HL-60/S4 treated with retinoic acid at 250 ng/mL for 4 days and 3 days (cell line): Measurements from ENCODE around the gene SLC38A11.
"Not testable (repeated sequence)": the region's sequence is repeated elsewhere in the genome, so short reads cannot be mapped to it uniquely, and the experiment has no call there.

Experiments used
- in situ Hi-C: fragments of 300-500 bp; cut with MboI; formaldehyde crosslinking; loops from 2 replicates; pipeline ENCODE4 v1.7.0; 2022; ENCODE audit warnings: low sequenced_read_pairs

Gene SLC38A11

GRCh38 chr2:164882276-164882675 lies 73.0 kb downstream of the SLC38A11 start:
- in situ Hi-C loops: no loop called here

DNA sequence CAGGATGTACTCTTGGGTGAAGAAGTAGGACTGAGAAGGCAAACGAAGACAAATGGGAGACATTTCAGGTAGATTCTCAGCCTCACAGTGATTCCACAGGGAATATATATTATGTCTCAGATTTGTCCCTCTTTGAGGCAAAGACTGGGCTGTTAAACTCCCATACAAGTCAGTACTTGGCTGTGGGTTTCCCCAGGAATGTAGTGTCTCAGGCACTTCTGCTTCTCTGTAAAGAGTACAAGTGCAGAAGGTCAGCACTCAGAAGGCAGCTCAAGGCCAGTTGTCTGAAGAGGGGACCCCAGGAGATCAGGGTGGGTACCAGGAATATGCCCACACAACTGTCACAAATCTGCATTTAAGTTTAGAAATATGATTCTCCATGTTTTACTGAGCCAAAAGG lies 73.8 kb downstream of the SLC38A11 start:
- in situ Hi-C loops: no loop called here

- in situ Hi-C loops: no loop called here
Measured at GRCh38 chr2:164879901-164880535, 75.3 kb downstream of the SLC38A11 start.

GRCh38 chr2:164877927-164878326 lies 77.4 kb downstream of the SLC38A11 start:
- in situ Hi-C loops: no loop called here

GRCh38 chr2:164877169-164877568 lies 78.2 kb downstream of the SLC38A11 start:
- in situ Hi-C loops: no loop called here

DNA sequence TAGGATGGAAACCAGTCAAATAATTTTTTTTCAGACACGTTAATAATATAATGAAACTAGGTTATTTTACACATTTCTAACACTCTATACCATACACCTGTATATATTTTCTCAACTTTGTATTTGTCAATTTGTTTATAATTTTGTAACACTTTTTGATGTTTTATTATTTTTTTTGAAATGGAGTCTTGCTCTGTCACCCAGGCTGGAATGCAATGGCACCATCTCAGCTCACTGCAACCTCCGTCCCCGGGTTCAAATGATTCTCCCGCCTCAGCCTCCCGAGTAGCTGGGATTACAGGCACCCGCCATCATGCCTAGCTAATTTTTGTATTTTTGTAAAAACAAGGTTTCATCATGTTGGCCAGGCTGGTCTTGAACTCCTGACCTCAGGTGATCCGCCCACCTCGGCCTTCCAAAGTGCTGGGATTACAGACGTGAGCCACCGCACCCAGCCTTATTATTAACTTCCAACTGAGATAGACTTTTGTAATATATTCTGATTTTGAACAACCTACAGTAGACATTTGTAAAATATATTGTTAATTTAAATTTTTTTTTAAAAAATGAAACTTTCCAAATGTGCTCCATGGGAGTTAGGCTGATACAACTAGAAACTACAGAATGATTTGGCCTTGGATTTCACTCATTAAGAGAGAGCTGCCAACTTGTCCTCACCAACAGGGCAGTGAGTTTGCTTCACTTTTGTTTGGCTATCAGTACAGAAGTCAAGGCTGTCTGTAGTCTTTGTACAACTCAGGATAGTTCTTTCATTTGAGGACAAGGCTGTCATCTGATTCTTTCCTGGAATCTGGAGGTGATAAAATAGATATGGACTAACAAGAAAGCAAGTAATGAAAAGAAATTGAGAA lies 79.8 kb downstream of the SLC38A11 start:
- in situ Hi-C loops: no loop called here

DNA sequence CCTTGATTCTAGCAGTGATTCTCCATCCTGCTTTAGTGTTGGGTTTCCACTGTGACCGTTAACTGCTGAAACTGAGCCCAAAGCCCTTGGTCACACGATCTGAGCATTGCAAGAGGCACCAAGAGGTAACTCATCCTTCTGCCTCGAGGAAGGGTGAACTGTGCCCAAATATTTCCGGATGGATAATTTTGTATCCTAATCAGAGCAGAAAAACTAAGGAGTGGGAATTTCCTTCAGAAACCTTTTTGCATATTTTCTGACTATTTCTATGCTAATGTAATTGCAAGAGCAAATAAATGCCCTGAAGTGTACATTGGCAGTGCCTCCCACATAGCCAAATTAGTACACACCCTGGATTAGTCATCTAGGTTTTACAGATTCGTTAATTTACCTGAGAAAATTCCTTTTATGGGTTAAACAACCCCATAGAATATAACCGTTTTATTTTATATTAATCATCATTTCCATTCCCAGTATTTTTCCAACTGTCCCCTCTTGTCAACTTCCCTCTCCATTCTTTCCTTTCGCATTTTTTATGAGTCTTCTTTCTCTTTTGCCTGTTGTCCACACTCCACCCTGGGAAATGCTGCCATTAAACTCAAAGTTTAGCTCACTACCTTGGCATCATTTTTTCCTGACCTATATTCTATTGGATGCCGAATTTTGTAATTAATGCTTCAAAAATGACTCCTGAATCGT lies 82.0 kb downstream of the SLC38A11 start:
- in situ Hi-C loops: no loop called here

DNA sequence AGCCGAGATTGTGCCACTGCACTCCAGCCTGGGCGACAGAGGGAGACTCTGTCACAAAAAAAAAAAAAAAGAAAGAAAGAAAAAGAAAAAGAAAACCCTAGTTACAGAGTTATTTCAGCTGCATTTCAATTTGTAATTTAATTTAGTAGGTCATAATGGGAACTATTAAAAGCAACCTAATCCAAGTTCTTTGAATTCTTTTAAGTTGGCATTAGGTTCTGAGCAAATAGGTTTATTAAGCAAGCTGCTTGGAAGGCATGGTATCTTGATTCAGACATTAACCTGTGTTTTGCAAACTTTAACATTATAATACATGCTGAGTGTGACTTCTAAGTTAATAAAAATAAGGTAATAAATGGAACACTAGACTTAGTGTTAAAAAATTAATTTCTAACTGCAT lies 83.9 kb downstream of the SLC38A11 start:
- in situ Hi-C loops: no loop called here

DNA sequence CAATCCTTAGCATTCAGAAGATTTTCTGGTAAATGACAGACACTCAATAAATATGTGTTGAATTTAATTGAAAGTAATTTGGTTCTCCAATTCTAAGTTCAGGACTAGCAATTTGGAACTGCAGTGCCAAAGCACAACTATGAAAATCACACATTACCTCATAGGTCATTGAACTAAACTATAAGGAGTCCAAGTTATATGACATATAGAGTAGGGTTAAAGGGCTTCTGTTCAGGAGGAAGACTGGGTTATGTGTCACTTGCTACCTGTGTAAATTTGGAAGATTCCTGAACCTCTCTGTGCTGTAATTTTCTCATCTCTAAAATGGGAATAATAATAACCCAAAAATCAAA lies 85.9 kb downstream of the SLC38A11 start:
- in situ Hi-C loops: no loop called here

DNA sequence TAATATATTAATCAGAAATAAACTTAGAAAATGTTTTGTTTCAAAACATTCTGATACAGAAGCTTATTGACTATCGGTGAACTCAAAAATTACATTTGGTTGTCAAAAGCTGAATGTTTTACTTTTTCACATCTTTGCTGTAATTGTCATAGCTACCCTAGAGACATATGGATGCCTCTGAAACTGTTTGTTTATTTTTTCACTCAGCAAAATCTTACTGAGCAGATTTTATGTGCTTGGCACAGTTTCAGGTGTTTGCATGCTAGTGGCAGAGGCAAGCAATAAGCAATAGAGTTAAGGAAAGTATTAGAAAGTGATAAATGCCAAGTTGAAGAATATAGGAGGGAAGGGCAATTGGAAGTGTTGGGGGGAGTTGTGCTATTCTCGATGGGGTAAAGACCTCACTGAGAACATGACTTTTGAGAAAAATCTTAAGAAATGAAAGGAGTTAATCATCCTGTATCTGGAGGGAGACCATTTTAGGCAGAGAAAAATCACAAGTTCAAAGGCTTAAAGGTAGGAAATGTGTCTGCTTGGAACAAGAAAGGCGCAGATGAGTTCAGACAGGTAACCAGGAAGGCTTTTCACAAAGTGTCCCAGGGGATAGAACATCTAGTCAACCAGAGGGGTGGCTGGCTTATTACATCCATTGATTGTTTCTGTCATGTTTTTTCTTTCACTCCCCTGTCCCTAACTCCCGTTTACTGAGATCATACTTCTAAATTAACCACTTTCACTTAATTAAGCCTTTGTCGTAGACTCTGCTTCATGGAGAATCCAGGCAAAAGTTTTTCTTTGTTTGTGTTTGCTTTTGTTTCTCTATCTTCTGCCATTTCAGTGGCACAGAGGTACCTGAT lies 86.5 kb downstream of the SLC38A11 start:
- in situ Hi-C loops: no loop called here

GRCh38 chr2:164867779-164868397 lies 87.4 kb downstream of the SLC38A11 start:
- in situ Hi-C loops: no loop called here

GRCh38 chr2:164866381-164866780 lies 88.9 kb downstream of the SLC38A11 start:
- in situ Hi-C loops: not testable (repeated sequence)

DNA sequence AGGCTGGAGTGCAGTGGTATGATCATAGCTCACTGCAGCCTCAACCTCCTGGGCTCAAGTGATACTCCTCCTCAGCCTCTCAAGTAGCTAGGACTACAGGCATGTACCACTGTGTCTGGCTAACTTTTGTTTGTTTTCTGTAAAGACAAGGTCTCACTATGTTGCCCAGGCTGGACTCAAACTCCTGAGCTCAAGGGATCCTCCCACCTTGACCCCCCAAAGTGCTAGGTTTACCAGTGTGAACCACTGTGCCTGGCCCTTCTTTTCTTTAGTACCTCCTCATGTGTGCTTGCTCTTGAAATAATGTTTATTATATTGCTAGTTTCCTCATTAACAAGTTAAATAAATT lies 94.7 kb downstream of the SLC38A11 start:
- in situ Hi-C loops: no loop called here

DNA sequence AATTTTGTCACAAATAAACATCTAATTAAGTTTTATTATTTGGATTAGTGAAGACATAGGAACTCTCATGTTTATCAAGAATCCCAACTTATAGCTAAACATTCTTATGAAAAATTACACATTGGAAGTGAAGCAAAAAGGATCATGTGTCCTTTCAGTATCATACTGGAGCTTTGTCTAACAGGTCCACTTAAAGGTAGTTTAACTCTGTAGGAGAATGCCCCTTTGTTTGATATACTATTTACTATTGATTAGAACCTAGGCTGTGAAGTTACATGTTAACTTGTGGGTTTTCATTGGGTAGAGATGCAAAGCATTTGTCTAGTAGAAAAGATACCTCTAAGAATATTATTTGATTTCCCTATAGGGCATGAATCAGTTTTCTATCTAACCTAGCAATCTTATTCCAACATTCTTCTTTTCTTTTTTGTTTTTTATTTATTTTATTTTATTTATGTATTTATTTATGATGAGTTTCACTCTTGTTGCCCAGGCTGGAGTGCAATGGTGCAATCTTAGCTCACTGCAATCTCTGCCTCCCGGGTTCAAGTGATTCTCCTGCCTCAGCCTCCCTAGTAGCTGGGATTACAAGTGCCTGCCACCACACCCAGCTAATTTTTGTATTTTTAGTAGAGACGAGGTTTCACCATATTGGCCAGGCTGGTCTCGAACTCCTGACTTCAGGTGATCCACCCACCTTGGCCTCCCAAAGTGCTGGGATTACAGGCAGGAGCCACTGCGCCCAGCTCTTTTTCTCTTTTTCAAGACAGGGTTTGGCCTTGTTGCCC lies 95.2 kb downstream of the SLC38A11 start:
- in situ Hi-C loops: not testable (repeated sequence)

DNA sequence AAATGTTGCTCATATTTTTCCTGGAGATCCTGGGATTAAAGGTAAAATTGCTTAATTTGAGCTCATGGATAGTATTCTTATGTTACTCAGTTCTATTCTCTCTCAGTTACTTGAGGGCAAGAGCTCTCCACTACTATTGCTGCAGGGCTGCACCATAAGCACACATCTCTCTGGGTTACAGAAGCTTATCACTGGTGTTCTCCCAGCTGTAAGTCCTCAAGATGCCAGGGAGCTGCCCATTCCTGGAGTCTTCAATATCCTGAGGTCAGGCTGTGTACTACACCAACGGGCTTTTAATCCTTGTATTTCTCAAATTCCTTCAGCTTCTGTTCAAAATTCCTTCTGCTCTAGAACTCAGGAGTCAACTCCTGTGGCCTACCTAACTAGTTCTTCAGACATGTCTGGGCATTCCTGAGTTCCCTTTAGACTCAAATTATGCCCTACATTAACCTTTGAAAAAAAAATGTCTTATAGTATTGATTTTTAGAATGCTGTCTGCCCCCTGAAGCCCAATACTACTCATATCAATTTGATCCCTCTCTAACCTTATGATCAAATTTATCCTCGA lies 96.0 kb downstream of the SLC38A11 start:
- in situ Hi-C loops: no loop called here

GRCh38 chr2:164852086-164852485 lies 103.2 kb downstream of the SLC38A11 start:
- in situ Hi-C loops: no loop called here

DNA sequence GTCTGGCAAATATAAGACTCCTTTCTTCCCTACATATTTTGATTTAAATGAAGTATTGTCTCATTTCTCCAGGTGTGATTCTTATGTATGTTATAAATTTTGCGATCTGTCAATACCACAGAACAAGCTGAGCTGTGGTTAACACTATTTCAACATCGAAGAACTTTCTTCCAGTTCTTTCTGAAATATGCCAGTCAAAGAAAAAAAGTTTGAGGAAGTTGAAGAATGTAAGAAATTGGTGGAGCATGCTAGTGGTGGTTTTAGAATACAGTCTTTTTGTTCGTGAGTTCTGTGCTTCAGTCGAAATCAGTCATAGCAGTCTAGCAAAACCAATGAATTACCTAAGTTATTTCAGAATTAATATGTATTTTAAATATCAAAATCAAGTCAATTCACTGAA lies 105.1 kb downstream of the SLC38A11 start:
- in situ Hi-C loops: no loop called here

DNA sequence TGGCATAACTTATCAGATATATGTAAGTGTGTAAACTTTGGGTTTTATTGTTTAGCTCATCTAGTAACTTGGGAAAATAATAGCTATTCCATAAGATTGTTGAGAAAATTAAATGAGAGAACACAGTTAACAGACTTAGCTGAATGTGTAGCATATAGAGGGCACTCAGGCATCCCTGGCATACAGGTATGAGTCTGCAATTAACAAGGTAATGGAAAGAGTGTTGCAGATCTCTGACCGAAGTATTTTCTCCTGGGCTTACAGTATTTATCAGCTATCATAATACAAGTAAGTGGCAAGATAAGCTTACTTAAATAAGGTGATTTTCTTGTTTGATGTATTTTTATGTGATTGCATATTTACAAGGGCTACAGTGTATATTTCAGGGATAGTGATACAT lies 105.8 kb downstream of the SLC38A11 start:
- in situ Hi-C loops: no loop called here

GRCh38 chr2:164847981-164848741 lies 107.2 kb downstream of the SLC38A11 start:
- in situ Hi-C loops: no loop called here
